NCI-H1436 treated with DMSO at 0.1 percent for 48 hours (cell line): Measurements from ENCODE around the gene NEK5.
"Not testable (repeated sequence)": the region's sequence is repeated elsewhere in the genome, so short reads cannot be mapped to it uniquely, and the experiment has no call there.

Source experiments
- DNase-seq: peaks from one replicate; lab custom pipeline; 2025; lab: John Stamatoyannopoulos, UW

NEK5 gene

GRCh38 chr13:52067237-52067636, 61.6 kb downstream of the NEK5 start:
- DNase-seq = no peak

DNA sequence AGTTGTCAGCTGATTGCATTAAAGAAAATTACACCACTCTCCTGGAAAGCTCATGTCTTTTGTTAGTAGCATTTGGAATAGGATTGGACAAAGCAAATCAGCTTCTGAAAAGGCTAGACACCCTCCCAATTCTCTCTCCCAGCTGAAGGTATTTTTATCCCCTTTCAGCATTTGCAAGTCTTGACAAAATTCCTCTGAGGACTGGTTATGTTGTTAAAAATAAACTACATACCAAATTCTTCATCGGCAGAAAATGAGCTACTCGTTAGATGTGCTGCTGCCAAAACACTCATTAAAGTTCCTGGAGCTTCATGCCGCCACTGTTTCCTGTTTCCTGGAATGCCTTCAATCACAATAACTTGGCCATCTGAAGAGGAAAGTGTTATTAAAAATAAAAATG, 67.3 kb downstream of the NEK5 start:
- no peak for DNase-seq

- not testable (repeated sequence) for DNase-seq
Measured at GRCh38 chr13:52061064-52061463, 67.8 kb downstream of the NEK5 start.

DNA sequence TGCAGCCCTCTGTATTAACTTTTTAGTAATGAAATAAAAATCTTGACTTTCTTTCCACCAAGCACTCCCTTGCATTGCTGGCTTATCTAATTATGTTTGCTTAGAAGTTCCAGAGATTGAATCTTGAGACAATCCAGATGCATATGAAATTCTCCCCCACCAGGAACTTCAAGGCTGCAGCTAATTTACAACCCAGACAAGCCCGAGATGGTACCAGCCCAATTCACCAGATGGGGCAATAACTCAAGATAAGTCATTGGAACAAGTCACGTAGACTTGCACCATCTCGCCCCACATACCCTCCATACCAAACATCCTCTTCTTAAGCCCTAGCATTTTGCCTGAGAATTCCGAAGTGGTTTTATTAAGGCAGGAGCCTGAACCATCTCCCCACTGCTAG, 75.4 kb downstream of the NEK5 start:
- no peak for DNase-seq

DNA sequence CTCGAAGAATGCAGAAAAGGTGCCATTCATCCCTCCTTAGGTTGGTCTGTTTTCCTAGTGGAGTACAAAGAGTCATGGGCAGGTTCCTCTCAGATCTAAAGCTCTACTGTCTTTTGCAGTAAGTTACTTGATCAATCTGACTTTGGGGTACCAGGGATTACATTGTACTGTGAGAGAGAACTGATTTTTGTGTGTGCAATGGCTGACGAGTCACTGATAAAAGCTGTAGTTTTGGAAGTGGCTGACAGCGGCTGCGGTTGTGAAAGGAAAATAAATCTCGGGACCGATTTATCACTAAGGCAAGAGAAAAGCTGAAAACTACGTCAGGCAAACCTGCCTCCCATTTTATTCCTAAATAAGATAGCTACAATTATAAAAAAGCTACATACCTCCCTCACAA, 77.5 kb downstream of the NEK5 start:
- no peak for DNase-seq

- no peak for DNase-seq
Measured at GRCh38 chr13:52048516-52048915, 80.4 kb downstream of the NEK5 start.

- DNase-seq = no peak
Measured at GRCh38 chr13:52047463-52047862, 81.4 kb downstream of the NEK5 start.

- no peak for DNase-seq
Measured at GRCh38 chr13:52043675-52044074, 85.2 kb downstream of the NEK5 start.

GRCh38 chr13:52036037-52036436, 92.8 kb downstream of the NEK5 start:
- no peak for DNase-seq

DNA sequence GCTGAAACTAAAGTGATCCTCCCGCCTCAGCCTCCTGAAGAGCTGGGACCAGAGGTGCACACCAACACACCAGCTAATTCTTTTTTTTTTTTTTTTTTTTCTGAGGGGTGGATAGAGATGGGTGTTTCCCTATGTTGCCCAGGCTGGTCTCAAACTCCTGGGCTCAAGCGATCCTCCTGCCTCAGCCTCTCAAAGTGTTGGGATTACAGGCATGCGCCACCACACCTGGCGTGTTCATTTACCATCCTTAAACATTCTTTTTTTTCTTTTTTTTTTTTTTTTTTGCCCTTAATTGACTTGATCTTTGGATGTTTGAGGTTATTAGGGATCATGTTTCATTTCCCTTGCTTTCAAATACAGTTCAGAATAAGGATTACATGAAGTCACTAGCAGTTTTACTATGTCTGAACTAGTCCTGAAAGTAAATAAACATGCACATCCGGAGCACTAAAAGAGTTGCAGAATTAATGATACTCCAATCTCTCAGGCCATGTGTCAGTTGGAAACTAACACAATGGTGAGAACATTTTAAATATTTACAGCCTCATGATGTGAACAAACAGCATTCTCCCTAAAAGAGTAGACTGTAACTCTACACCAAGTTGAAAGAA, 94.2 kb downstream of the NEK5 start:
- DNase-seq = no peak

- no peak for DNase-seq
Measured at GRCh38 chr13:52033039-52033438, 95.8 kb downstream of the NEK5 start.

DNA sequence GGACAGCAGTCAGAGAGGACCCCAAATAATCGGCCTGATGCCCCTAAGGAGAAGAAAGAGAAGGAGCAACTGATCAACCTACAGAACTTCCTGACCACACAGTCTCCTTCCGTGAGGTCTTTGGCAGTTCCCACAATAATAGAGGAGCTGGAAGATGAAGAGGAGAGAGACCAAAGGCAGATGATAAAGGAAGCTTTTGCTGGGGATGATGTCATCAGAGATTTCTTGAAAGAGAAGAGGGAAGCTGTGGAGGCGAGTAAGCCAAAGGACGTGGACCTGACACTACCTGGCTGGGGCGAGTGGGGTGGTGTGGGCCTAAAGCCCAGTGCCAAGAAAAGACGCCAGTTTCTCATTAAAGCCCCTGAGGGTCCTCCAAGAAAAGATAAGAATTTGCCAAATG, 98.5 kb downstream of the NEK5 start:
- not testable (repeated sequence) for DNase-seq

DNA sequence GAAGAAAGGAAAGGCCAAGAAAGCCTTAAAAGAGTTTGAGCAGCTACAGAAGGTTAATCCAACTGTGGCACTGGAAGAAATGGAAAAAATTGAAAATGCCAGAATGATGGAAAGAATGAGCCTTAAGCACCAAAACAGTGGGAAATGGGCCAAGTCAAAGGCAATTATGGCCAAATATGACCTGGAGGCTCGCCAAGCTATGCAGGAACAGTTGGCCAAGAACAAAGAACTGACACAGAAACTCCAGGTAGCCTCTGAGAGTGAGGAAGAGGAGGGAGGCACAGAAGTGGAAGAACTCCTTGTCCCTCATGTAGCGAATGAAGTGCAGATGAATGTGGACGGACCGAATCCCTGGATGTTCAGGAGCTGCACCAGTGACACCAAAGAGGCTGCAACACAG, 99.3 kb downstream of the NEK5 start:
- DNase-seq = no peak

DNA sequence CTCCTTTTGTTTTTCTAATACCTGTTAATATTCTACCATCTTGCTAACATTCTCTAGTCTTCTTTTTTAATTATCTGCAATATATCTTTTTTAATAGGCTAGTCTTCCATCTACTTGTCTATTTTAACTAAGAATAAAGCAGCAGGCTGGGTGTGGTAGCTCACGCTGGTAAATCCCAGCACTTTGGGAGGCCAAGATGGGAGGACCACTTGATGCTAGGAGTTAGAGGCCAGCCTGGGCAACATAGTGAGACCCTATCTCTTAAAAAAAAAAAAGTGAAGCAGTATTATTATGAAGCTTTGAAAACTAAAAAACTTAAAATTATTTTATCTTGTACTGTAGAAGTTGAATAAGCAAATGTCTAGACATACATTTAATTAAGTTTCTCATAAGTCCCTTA, 101.0 kb downstream of the NEK5 start:
- DNase-seq = no peak

- no peak for DNase-seq
Measured at GRCh38 chr13:52026246-52026626, 102.6 kb downstream of the NEK5 start.

- no peak for DNase-seq
Measured at GRCh38 chr13:52025475-52026245, 103.2 kb downstream of the NEK5 start.

- no peak for DNase-seq
Measured at GRCh38 chr13:52024481-52024880, 104.4 kb downstream of the NEK5 start, which contains the start of gene UTP14C. TSS of gene UTP14C (plus strand) at chr13:52024691. CDS start at chr13:52028805, 4,114 bp downstream.

GRCh38 chr13:52022356-52022755, 106.5 kb downstream of the NEK5 start:
- DNase-seq = no peak

GRCh38 chr13:52020191-52020590, 108.7 kb downstream of the NEK5 start:
- DNase-seq = no peak

GRCh38 chr13:52016296-52016695, 112.6 kb downstream of the NEK5 start:
- DNase-seq = no peak

GRCh38 chr13:52012512-52012836, 116.4 kb downstream of the NEK5 start:
- DNase-seq = no peak

DNA sequence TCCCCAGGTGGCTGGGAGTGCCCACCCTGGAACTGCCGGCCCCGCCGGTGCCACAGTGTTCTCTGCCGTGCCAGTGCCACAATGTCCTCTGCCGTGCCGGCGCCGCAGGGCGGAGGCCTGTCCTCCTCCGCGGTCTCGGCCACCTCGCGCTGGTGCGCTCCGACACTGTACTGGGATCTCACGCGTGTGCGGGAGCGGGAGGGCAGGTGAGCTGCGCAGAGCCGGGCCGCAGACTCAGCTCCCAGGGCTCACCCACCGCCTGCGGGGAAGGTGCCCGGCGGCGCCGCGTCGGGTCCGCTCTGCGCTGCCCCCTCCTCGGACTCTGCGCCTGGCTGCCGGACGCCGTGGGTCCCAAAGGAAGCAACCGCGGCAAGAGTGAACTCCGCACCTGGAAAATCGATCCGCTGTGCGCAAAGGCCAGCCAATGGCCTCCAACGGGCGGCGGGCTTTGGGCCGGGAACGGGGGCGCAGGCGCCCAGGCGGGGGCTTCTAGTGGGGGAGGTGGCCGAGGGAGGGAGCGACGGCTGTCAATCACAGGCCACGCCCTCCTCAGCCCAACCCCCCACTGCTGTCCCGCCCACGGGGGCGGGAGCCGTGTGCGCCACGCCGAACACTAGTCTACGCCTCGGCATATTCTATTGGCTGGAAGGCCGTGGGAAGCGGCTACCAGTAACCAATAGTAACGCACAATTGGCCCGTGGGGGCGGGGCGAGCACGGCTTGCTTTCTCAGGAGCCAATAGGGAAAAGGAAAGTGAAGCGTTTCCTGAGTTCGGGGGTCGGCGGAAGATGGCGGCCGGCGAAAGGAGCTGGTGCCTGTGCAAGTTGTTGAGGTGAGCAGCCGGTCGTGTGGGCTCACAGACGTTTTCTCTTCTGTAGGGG, 117.0 kb downstream of the NEK5 start, which contains the start of gene ALG11:
Gene ALG11, plus strand, starts transcription at position 767 of the 880 bp plus-strand sequence. Its CDS starts 21 bp downstream, at position 788.
- DNase-seq = peak; percentile 75
